ENCODE measurements around the gene DLG3. TPM values are rescaled to one million over a fixed set of nuclear protein-coding genes. Genes with fewer than 3 reads are reported as not detected.

The DLG3 gene
- total and polyA plus RNA-seq, 2 of the 8 experiments (the other 6 are each of a cell fraction or from before 2014, with no cell fraction given): 29.2 to 63.8 TPM

DNA sequence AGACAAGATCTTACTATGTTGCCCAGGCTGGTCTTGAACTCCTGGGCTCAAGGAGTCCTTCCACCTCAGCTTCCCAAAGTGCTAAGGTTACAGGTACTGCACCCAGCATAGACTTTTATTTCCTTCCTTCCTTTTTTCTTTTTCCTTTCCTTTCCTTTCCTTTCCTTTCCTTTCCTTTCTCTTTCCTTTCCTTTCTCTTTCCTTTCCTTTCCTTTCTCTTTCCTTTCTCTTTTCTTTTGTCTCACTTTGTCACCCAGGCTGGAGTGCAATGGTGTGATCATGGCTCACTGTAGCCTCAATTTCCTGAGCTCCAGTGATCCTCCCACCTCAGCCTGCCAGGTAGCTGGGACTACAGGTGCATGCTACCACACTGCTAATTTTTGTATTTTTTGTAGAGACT lies 19.4 kb downstream of the DLG3 start:
- peaks cover 0 to 10% of the 10 kb centered on the region in 2 experiments for H4K20me1 ChIP-seq (replicated peaks in 1 of 2; ENCODE audit: control insufficient read depth in 1 of 2, insufficient read depth in 2 of 2, low read length in 2 of 2)
- H4K5ac ChIP-seq (ENCODE audit: insufficient read length, low read depth, low read length): no peak overlapping the region
- no peak overlapping the region for H2AFZ ChIP-seq (ENCODE audit: low read length)
- FAIRE-seq (no peak), DNase-seq (ENCODE audit: low read depth in 1 of 2, low spot score in 2 of 2) (no peak)
- no peak overlapping the region for H3K4me3 ChIP-seq (ENCODE audit: extremely low read depth in 1 of 4, insufficient read depth in 2 of 4, low read depth in 3 of 4, low read length in 4 of 4)
- H3K4me1 ChIP-seq (replicated peaks in 1 of 4; ENCODE audit: control insufficient read depth in 3 of 4, insufficient read depth in 4 of 4, low read length in 3 of 4): no peaks in the 10 kb centered on the region
- H3K56ac ChIP-seq (replicated peaks; ENCODE audit: insufficient read length, low read depth, low read length): no peak overlapping the region
- no peak overlapping the region for H3K23ac ChIP-seq (ENCODE audit: insufficient read length)
- no peak overlapping the region for H2BK15ac ChIP-seq (ENCODE audit: low read length)
- CTCF ChIA-PET (ENCODE audit: partially characterized antibody): interaction anchor here (0.6 to 0.7 kb wide), 2 partner anchors 11 to 17 kb away, joined by 3 read pairs; no protein-coding TSS in a partner anchor
- H2BK120ac ChIP-seq (replicated peaks; ENCODE audit: low read depth, low read length): no peak overlapping the region
- H3K9me3 ChIP-seq (ENCODE audit: insufficient read depth in 2 of 2, low read depth in 1 of 2, low read length in 1 of 2): no peaks in the 10 kb centered on the region
- H3K36me3 ChIP-seq (ENCODE audit: control insufficient read depth in 2 of 4, insufficient read depth in 4 of 4, low read length in 3 of 4): peaks cover 0 to 25% (median 2%) of the 10 kb centered on the region in 4 experiments; a peak in 4 of 8 replicates
- H3K27me3 ChIP-seq (replicated peaks in 1 of 4; ENCODE audit: control insufficient read depth in 3 of 4, extremely low read depth in 1 of 4, insufficient read depth in 3 of 4, low read length in 3 of 4): no peaks in the 10 kb centered on the region
- POLR2A ChIA-PET (ENCODE audit: partially characterized antibody): interaction anchor here (1.4 kb wide), 1 partner anchor 11 kb away, joined by 3 read pairs; no protein-coding TSS in a partner anchor
- no peak overlapping the region for H3K18ac ChIP-seq (ENCODE audit: extremely low read depth, low read length)
- peaks cover 0 to 91% of the 10 kb centered on the region in 2 experiments; a peak in 3 of 4 replicates for H3K79me2 ChIP-seq (ENCODE audit: control insufficient read depth in 1 of 2, insufficient read depth in 2 of 2, low read length in 2 of 2)
- H3K4me2 ChIP-seq (ENCODE audit: insufficient read depth in 1 of 2, low read depth in 2 of 2, low read length in 2 of 2): no peak overlapping the region
- H2BK12ac ChIP-seq (ENCODE audit: low read depth, low read length): no peak overlapping the region
- no peak overlapping the region for H2BK20ac ChIP-seq (ENCODE audit: low read length)
- H3K14ac ChIP-seq (ENCODE audit: insufficient read length): no peak overlapping the region
- H3K23me2 ChIP-seq (ENCODE audit: low read depth, low read length): no peaks in the 10 kb centered on the region
- no peak overlapping the region for H4K91ac ChIP-seq (replicated peaks; ENCODE audit: insufficient read length, low read length)
- H4K8ac ChIP-seq (ENCODE audit: extremely low read depth, insufficient read depth, low read length): no peak overlapping the region
- H3K9ac ChIP-seq (replicated peaks in 1 of 4; ENCODE audit: extremely low read depth in 1 of 4, low read depth in 3 of 4, low read length in 3 of 4): no peak overlapping the region
- no peak overlapping the region for H2BK5ac ChIP-seq (ENCODE audit: low read depth, low read length)
- H3K79me1 ChIP-seq (ENCODE audit: low read depth, low read length): no peaks in the 10 kb centered on the region
- no peak overlapping the region for H3K4ac ChIP-seq (replicated peaks; ENCODE audit: insufficient read length, low read depth, low read length)
- H2AK5ac ChIP-seq (ENCODE audit: low read depth, low read length): no peak overlapping the region
- H3K27ac ChIP-seq (ENCODE audit: low read depth, low read length): no peak overlapping the region
- no peak for TF ChIP-seq KDM1A (IDR thresholded peaks at IDR 0.05; ENCODE audit: borderline replicate concordance, low read length)
- TF ChIP-seq MAX (IDR thresholded peaks at IDR 0.05): no peak
- TF ChIP-seq POLR2AphosphoS5 (IDR thresholded peaks at IDR 0.05; ENCODE audit: low read depth, low read length): no peak
- TF ChIP-seq BRCA1 (IDR thresholded peaks at IDR 0.05; ENCODE audit: low read depth, low read length): no peak
- TF ChIP-seq SIX5 (IDR thresholded peaks at IDR 0.05; ENCODE audit: low read depth, low read length): no peak
- no peak for TF ChIP-seq RNF2 (IDR thresholded peaks at IDR 0.05; ENCODE audit: borderline replicate concordance, low read depth, low read length, missing control alignments, poor library complexity, severe bottlenecking)
- TF ChIP-seq SRF (IDR thresholded peaks at IDR 0.05; ENCODE audit: low read depth, low read length): no peak
- no peak for TF ChIP-seq CHD1 (IDR thresholded peaks at IDR 0.05; ENCODE audit: low read depth, low read length)
- no peak for TF ChIP-seq KDM5A (IDR thresholded peaks at IDR 0.05; ENCODE audit: low read length)
- no peak for TF ChIP-seq CHD2 (IDR thresholded peaks at IDR 0.05; ENCODE audit: low read length)
- no peak for TF ChIP-seq FOSL1 (IDR thresholded peaks at IDR 0.05; ENCODE audit: insufficient read depth, low read depth, low read length)
- TF ChIP-seq SP4 (IDR thresholded peaks at IDR 0.05; ENCODE audit: low read length): no peak
- TF ChIP-seq CBX5 (IDR thresholded peaks at IDR 0.05; ENCODE audit: low read depth, low read length): no peak
- no peak for TF ChIP-seq BACH1 (IDR thresholded peaks at IDR 0.05; ENCODE audit: low read length)
- no peak for TF ChIP-seq CBX8 (IDR thresholded peaks at IDR 0.05; ENCODE audit: borderline replicate concordance, low read depth, low read length)
- no peak for TF ChIP-seq GABPA (IDR thresholded peaks at IDR 0.05; ENCODE audit: borderline replicate concordance, insufficient read depth, low read length)
